H1 (cell line): ENCODE results near the gene TTR. TPM values are rescaled to one million over a fixed set of nuclear protein-coding genes. Genes with fewer than 3 reads are reported as not detected.

ENCODE experiments used
- CTCF ChIA-PET: fragments of 300-600 bp; sonication (Branson Sonifier 250); formaldehyde crosslinking; loops from one replicate; lab custom pipeline; 2021; ENCODE audit not compliant: partially characterized antibody; lab: Charles Lee
- POLR2A ChIA-PET: fragments of 300-600 bp; sonication (Branson Sonifier 250); formaldehyde crosslinking; loops from one replicate; lab custom pipeline; 2021; ENCODE audit warnings: inconsistent platforms; ENCODE audit not compliant: partially characterized antibody; lab: Charles Lee
- DNase-seq, 2 experiments: peaks; one replicate each; pipeline versions ENCODE4 v3.0.0 to v3.0.0-alpha.2; 2010 to 2022; ENCODE audit warnings: low spot score in 2 of 2, low read depth in 1 of 2, mixed read lengths in 1 of 2
- FAIRE-seq: peaks from 2 replicates; lab custom pipeline; 2011; peaks lifted over from hg19 to GRCh38; lab: Jason Lieb, UNC
- H2AFZ ChIP-seq: 2 replicates; pipeline ENCODE4 v1.8.1; 2012; ENCODE audit warnings: low read length, inconsistent platforms
- H2AK5ac ChIP-seq: 2 replicates; pipeline ENCODE4 v1.6.1; 2013; ENCODE audit warnings: low read depth, low read length
- H2BK120ac ChIP-seq: replicated peaks from 2 replicates; pipeline ENCODE3; 2013; ENCODE audit warnings: low read depth, low read length, inconsistent platforms
- H2BK12ac ChIP-seq: 2 replicates; pipeline ENCODE4 v1.6.1; 2013; ENCODE audit warnings: low read depth, low read length
- H2BK15ac ChIP-seq: 2 replicates; pipeline ENCODE4 v1.6.1; 2013; ENCODE audit warnings: low read length
- H2BK20ac ChIP-seq: 2 replicates; pipeline ENCODE4 v1.6.1; 2013; ENCODE audit warnings: low read length
- H2BK5ac ChIP-seq: 2 replicates; pipeline ENCODE4 v1.6.1; 2013; ENCODE audit warnings: low read depth, low read length
- H3K14ac ChIP-seq: 2 replicates; pipeline ENCODE4 v1.6.1; 2013; ENCODE audit warnings: inconsistent platforms; ENCODE audit not compliant: insufficient read length
- H3K18ac ChIP-seq: 2 replicates; pipeline ENCODE4 v1.6.1; 2013; ENCODE audit warnings: low read length; ENCODE audit errors: extremely low read depth
- H3K23ac ChIP-seq: 2 replicates; pipeline ENCODE4 v1.6.1; 2013; ENCODE audit warnings: inconsistent platforms; ENCODE audit not compliant: insufficient read length
- H3K23me2 ChIP-seq: 2 replicates; pipeline ENCODE4 v1.6.1; 2013; ENCODE audit warnings: low read depth, low read length
- H3K27ac ChIP-seq: 2 replicates; pipeline ENCODE4 v1.6.1; 2011; ENCODE audit warnings: low read depth, low read length, inconsistent platforms
- H3K27me3 ChIP-seq, 4 experiments: replicated peaks in 1 of 4; 1 replicate in 1 of 4; 2 replicates in 3 of 4; pipeline versions ENCODE4 v1.6.1 to v1.8.1; 2011 to 2013; ENCODE audit warnings: low read length in 3 of 4, mild to moderate bottlenecking in 3 of 4, inconsistent platforms in 2 of 4, mixed read lengths in 2 of 4, moderate library complexity in 1 of 4; ENCODE audit not compliant: control insufficient read depth in 3 of 4, insufficient read depth in 3 of 4; ENCODE audit errors: extremely low read depth in 1 of 4
- H3K36me3 ChIP-seq, 4 experiments: 2 replicates each; pipeline versions ENCODE4 v1.6.1 to v1.8.1; 2011 to 2013; ENCODE audit warnings: mild to moderate bottlenecking in 4 of 4, low read length in 3 of 4, moderate library complexity in 2 of 4, control low read depth in 1 of 4, inconsistent platforms in 1 of 4; ENCODE audit not compliant: insufficient read depth in 4 of 4, control insufficient read depth in 2 of 4
- H3K4ac ChIP-seq: replicated peaks from 2 replicates; pipeline ENCODE3; 2013; ENCODE audit warnings: low read length, low read depth, mixed read lengths, inconsistent platforms; ENCODE audit not compliant: insufficient read length
- H3K4me1 ChIP-seq, 4 experiments: replicated peaks in 1 of 4; 1 replicate in 1 of 4; 2 replicates in 3 of 4; pipeline versions ENCODE4 v1.6.1 to v1.8.1; 2011 to 2013; ENCODE audit warnings: low read length in 3 of 4, inconsistent platforms in 2 of 4, mixed read lengths in 1 of 4; ENCODE audit not compliant: insufficient read depth in 4 of 4, control insufficient read depth in 3 of 4
- H3K4me2 ChIP-seq, 2 experiments: 2 replicates each; pipeline versions ENCODE4 v1.6.1 to v1.8.1; 2011 to 2013; ENCODE audit warnings: low read depth in 2 of 2, low read length in 2 of 2, control low read depth in 1 of 2, inconsistent platforms in 1 of 2, mild to moderate bottlenecking in 1 of 2; ENCODE audit not compliant: insufficient read depth in 1 of 2
- H3K4me3 ChIP-seq, 4 experiments: fragments of 200-600, 300-600 bp in 1 of 4; sonication (generic), shearing (Covaris generic), sonication (Bioruptor Twin) in 1 of 4; 2 replicates each; pipeline versions ENCODE4 v1.5.1 to v1.8.1; 2011 to 2016; ENCODE audit warnings: low read length in 4 of 4, low read depth in 3 of 4, control low read depth in 2 of 4, inconsistent platforms in 2 of 4, mild to moderate bottlenecking in 2 of 4, mixed read lengths in 1 of 4, moderate library complexity in 1 of 4; ENCODE audit not compliant: insufficient read depth in 2 of 4; ENCODE audit errors: extremely low read depth in 1 of 4
- H3K56ac ChIP-seq: replicated peaks from 2 replicates; pipeline ENCODE3; 2013; ENCODE audit warnings: low read depth, mild to moderate bottlenecking, mixed read lengths, low read length, inconsistent platforms; ENCODE audit not compliant: insufficient read length
- H3K79me1 ChIP-seq: 2 replicates; pipeline ENCODE4 v1.6.1; 2013; ENCODE audit warnings: low read depth, low read length, control low read depth
- H3K79me2 ChIP-seq, 2 experiments: 2 replicates each; pipeline versions ENCODE4 v1.6.1 to v1.8.1; 2012 to 2013; ENCODE audit warnings: low read length in 2 of 2, mild to moderate bottlenecking in 2 of 2, inconsistent platforms in 1 of 2; ENCODE audit not compliant: insufficient read depth in 2 of 2, control insufficient read depth in 1 of 2
- H3K9ac ChIP-seq, 4 experiments: replicated peaks in 1 of 4; 1 replicate in 1 of 4; 2 replicates in 3 of 4; pipeline versions ENCODE4 v1.6.1 to v1.8.1; 2011 to 2013; ENCODE audit warnings: low read depth in 3 of 4, low read length in 3 of 4, control low read depth in 2 of 4, mild to moderate bottlenecking in 2 of 4, moderate library complexity in 2 of 4, inconsistent platforms in 1 of 4; ENCODE audit errors: extremely low read depth in 1 of 4
- H3K9me3 ChIP-seq, 2 experiments: 2 replicates each; pipeline versions ENCODE4 v1.6.1 to v1.8.1; 2012 to 2013; ENCODE audit warnings: mild to moderate bottlenecking in 2 of 2, moderate library complexity in 2 of 2, control low read depth in 1 of 2, inconsistent platforms in 1 of 2, low read depth in 1 of 2, low read length in 1 of 2, mixed read lengths in 1 of 2; ENCODE audit not compliant: insufficient read depth in 2 of 2
- H4K20me1 ChIP-seq, 2 experiments: replicated peaks in 1 of 2; 2 replicates each; pipeline versions ENCODE3 to v1.8.1; 2011 to 2013; ENCODE audit warnings: inconsistent platforms in 2 of 2, low read length in 2 of 2, mild to moderate bottlenecking in 1 of 2; ENCODE audit not compliant: insufficient read depth in 2 of 2, control insufficient read depth in 1 of 2
- H4K5ac ChIP-seq: 2 replicates; pipeline ENCODE4 v1.6.1; 2013; ENCODE audit warnings: low read length, low read depth, mixed read lengths, inconsistent platforms; ENCODE audit not compliant: insufficient read length
- H4K8ac ChIP-seq: 2 replicates; pipeline ENCODE4 v1.8.0; 2013; ENCODE audit warnings: mild to moderate bottlenecking, moderate library complexity, low read length, inconsistent platforms; ENCODE audit not compliant: insufficient read depth; ENCODE audit errors: extremely low read depth
- H4K91ac ChIP-seq: replicated peaks from 2 replicates; pipeline ENCODE3; 2013; ENCODE audit warnings: low read length, mixed read lengths, inconsistent platforms; ENCODE audit not compliant: insufficient read length
- BACH1 ChIP-seq: IDR thresholded peaks from 2 replicates; pipeline ENCODE4 v1.6.1; 2012; ENCODE audit warnings: low read length, improper control_type of control experiment
- CHD2 ChIP-seq: IDR thresholded peaks from 2 replicates; pipeline ENCODE4 v1.6.1; 2012; ENCODE audit warnings: low read length, improper control_type of control experiment
- EP300 ChIP-seq, 2 experiments: IDR thresholded peaks; 1 replicate in 1 of 2; 2 replicates in 1 of 2; pipeline ENCODE4 v1.6.1; 2011 to 2012; ENCODE audit warnings: low read depth in 2 of 2, low read length in 2 of 2, mild to moderate bottlenecking in 2 of 2, borderline replicate concordance in 1 of 2, inconsistent platforms in 1 of 2, moderate library complexity in 1 of 2
- SAP30 ChIP-seq: fragments of 300-600 bp; sonication (generic); IDR thresholded peaks from 2 replicates; pipeline ENCODE4 v1.7.1; 2012; ENCODE audit warnings: low read length, moderate library complexity, mild to moderate bottlenecking, inconsistent platforms; ENCODE audit not compliant: insufficient read depth, insufficient replicate concordance
- SIX5 ChIP-seq: IDR thresholded peaks from 2 replicates; pipeline ENCODE4 v1.6.1; 2011; ENCODE audit warnings: mild to moderate bottlenecking, low read depth, low read length
- SUZ12 ChIP-seq: fragments of 200-600 bp; sonication (generic); IDR thresholded peaks from 2 replicates; pipeline ENCODE4 v1.6.1; 2012; ENCODE audit warnings: mild to moderate bottlenecking, inconsistent platforms, low read length, moderate library complexity, mixed read lengths
- TAF7 ChIP-seq: optimal IDR thresholded peaks from 2 replicates; pipeline ENCODE3; 2011; ENCODE audit warnings: low read depth, mild to moderate bottlenecking, inconsistent platforms, low read length, moderate library complexity, borderline replicate concordance
- WGBS, 2 experiments: shearing (Covaris generic) in 1 of 2; methylation state at CpG; one replicate each; pipeline versions ENCODE4 v1.1.6 to v1.1.7; 2013 to 2015; ENCODE audit warnings: low lambda C conversion rate in 2 of 2, mixed read lengths in 2 of 2, inconsistent platforms in 1 of 2, low coverage in 1 of 2, missing lambda C conversion rate in 1 of 2; ENCODE audit not compliant: insufficient replicate concordance in 2 of 2, insufficient coverage in 1 of 2, insufficient read length in 1 of 2; ENCODE audit errors: extremely low coverage in 1 of 2, missing lambda C conversion rate in 1 of 2; 5-methylcytosine and 5-hydroxymethylcytosine counted together
- polyA plus RNA-seq, 7 experiments: library from polyadenylated mRNA; depleted of rRNA in 3 of 7; stranded (reverse) in 5 of 7; unstranded in 2 of 7; fragments of >200 nt in 5 of 7; fragments of 200-250 nt in 2 of 7; gene quantifications; 1 replicate in 5 of 7; 2 replicates in 1 of 7; 4 replicates in 1 of 7; pipeline versions ENCODE4 v1.2.1 to v1.2.3, GENCODE V29; 2011 to 2013; ENCODE audit warnings: missing spikeins in 2 of 7, mixed read lengths in 2 of 7
- total RNA-seq: library from RNA; stranded (reverse); fragmentation: NEBNext Ultra II Directional; extraction: Animal tissue kit (Norgen Biotek cat#: 25700); gene quantifications from 2 replicates; pipeline ENCODE4 v1.2.1, GENCODE V29; 2021
- TF ChIP-seq, protein P1 (sequence below): IDR thresholded peaks from 2 replicates; pipeline ENCODE4 v1.6.1; 2012; ENCODE audit warnings: low read length, inconsistent platforms
- TF ChIP-seq, protein P2 (sequence below), 3 experiments: IDR thresholded peaks; 1 replicate in 2 of 3; 2 replicates in 1 of 3; pipeline versions ENCODE4 v1.5.1 to v1.6.1; 2011; ENCODE audit warnings: low read length in 3 of 3, mild to moderate bottlenecking in 3 of 3, inconsistent platforms in 2 of 3, low read depth in 1 of 3, moderate library complexity in 1 of 3; ENCODE audit not compliant: insufficient read depth in 1 of 3; ENCODE audit errors: control extremely low read depth in 1 of 3

The TTR gene
- total and polyA plus RNA-seq, 2 of the 8 experiments (the other 6 are each of a cell fraction or from before 2014, with no cell fraction given): not detected

DNA sequence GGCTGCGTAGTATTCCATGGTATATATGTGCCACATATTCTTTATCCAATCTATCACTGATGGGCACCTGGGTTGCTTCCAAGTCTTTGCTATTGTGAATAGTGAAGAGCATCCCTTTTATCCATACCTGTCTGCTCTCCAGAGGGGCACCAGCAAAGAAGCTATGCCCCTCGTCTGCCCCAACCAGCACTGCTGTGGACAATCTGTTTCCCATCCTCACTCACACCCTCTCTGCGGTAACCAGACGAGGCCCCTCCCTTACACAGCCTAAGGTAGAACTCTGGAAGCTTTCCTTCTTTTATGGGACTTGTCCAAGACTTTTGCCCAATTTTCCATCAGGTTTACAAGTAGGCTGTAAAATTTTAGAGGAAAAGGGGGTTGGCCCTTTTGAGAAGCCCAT, 24.9 kb downstream of the TTR start:
- Histone ChIP-seq H4K20me1 (no peaks in the 10 kb centered on the region), H3K14ac (no peak overlapping the region), H3K4me2 (no peak overlapping the region), H2BK12ac (no peak overlapping the region), H2BK20ac (no peak overlapping the region), H3K56ac (no peak overlapping the region), H2AFZ (no peak overlapping the region), H3K36me3 (no peaks in the 10 kb centered on the region), H3K23me2 (no peaks in the 10 kb centered on the region), H3K23ac (no peak overlapping the region), H2BK120ac (no peak overlapping the region), H2AK5ac (no peak overlapping the region), H3K9ac (no peak overlapping the region), H2BK15ac (no peak overlapping the region), H3K27ac (no peak overlapping the region), H4K8ac (no peak overlapping the region), H3K4me1 (peaks cover 0 to 5% (median 1%) of the 10 kb centered on the region in 4 experiments; a peak in 2 of 7 replicates), H4K5ac (no peak overlapping the region), H3K79me1 (no peaks in the 10 kb centered on the region), H3K4me3 (no peak overlapping the region), H3K27me3 (no peaks in the 10 kb centered on the region), H2BK5ac (no peak overlapping the region), H4K91ac (no peak overlapping the region), H3K18ac (no peak overlapping the region), H3K79me2 (no peaks in the 10 kb centered on the region), H3K4ac (no peak overlapping the region), H3K9me3 (no peaks in the 10 kb centered on the region; a peak in 1 of 4 replicates)
- FAIRE-seq (no peak), DNase-seq (no peak)
- WGBS, 2 experiments: 93% methylated on average over 4 of the region's 4 CpGs; no CpG with 5 or more reads in 1 of the 2 experiments
- POLR2A ChIA-PET: interaction anchor here (0.8 to 1.3 kb wide), 2 partner anchors 9 to 11 kb away, joined by 3 to 4 read pairs; no protein-coding TSS in a partner anchor
- CTCF ChIA-PET: interaction anchor here (0.7 kb wide), 1 partner anchor 9 kb away, joined by 3 read pairs; no protein-coding TSS in a partner anchor
- TF ChIP-seq EP300 (IDR thresholded peaks at IDR 0.05; ENCODE audit: borderline replicate concordance in 1 of 2, low read depth in 2 of 2, low read length in 2 of 2) (no peak), TAF7 (no peak), BACH1 (no peak), SUZ12 (no peak), SAP30 (no peak), SIX5 (no peak), CHD2 (no peak)
- TF ChIP-seq, protein P1, sequence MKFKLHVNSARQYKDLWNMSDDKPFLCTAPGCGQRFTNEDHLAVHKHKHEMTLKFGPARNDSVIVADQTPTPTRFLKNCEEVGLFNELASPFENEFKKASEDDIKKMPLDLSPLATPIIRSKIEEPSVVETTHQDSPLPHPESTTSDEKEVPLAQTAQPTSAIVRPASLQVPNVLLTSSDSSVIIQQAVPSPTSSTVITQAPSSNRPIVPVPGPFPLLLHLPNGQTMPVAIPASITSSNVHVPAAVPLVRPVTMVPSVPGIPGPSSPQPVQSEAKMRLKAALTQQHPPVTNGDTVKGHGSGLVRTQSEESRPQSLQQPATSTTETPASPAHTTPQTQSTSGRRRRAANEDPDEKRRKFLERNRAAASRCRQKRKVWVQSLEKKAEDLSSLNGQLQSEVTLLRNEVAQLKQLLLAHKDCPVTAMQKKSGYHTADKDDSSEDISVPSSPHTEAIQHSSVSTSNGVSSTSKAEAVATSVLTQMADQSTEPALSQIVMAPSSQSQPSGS: no peak
- TF ChIP-seq, protein P2, sequence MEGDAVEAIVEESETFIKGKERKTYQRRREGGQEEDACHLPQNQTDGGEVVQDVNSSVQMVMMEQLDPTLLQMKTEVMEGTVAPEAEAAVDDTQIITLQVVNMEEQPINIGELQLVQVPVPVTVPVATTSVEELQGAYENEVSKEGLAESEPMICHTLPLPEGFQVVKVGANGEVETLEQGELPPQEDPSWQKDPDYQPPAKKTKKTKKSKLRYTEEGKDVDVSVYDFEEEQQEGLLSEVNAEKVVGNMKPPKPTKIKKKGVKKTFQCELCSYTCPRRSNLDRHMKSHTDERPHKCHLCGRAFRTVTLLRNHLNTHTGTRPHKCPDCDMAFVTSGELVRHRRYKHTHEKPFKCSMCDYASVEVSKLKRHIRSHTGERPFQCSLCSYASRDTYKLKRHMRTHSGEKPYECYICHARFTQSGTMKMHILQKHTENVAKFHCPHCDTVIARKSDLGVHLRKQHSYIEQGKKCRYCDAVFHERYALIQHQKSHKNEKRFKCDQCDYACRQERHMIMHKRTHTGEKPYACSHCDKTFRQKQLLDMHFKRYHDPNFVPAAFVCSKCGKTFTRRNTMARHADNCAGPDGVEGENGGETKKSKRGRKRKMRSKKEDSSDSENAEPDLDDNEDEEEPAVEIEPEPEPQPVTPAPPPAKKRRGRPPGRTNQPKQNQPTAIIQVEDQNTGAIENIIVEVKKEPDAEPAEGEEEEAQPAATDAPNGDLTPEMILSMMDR (IDR thresholded peaks at IDR 0.05; ENCODE audit: control extremely low read depth in 1 of 3, insufficient read depth in 1 of 3, low read depth in 1 of 3, low read length in 3 of 3): no peak
